SK-N-SH treated with all-trans-retinoic acid at 6 μM for 48 hours (cell line): ENCODE measurements around the gene CHCHD6.

Experiments
- ATAC-seq: fragments of 200-7000 bp; cut with Tn5 transposase; 3 replicates; pipeline ENCODE4 v1.9.1; 2020; ENCODE audit warnings: mild to moderate bottlenecking, moderate library complexity
- ARNTL ChIP-seq: fragments of 450-650 bp; formaldehyde crosslinking; IDR thresholded peaks from 2 replicates; pipeline ENCODE4 v1.5.0; 2020; ENCODE audit warnings: low read depth, mild to moderate bottlenecking, moderate library complexity, borderline replicate concordance
- BACH2 ChIP-seq: fragments of 250-450 bp; sonication (Bioruptor Pico); IDR thresholded peaks from 2 replicates; pipeline ENCODE4 v1.9.0; 2021; ENCODE audit warnings: mild to moderate bottlenecking, borderline replicate concordance
- CSDC2 ChIP-seq: fragments of 250-450 bp; sonication (Bioruptor Pico); IDR thresholded peaks from 2 replicates; pipeline ENCODE4 v1.5.0; 2020; ENCODE audit warnings: mild to moderate bottlenecking, moderate library complexity
- GLIS3 ChIP-seq: fragments of 250-450 bp; sonication (Bioruptor Pico); IDR thresholded peaks from 2 replicates; pipeline ENCODE4 v1.5.0; 2020; ENCODE audit warnings: mild to moderate bottlenecking, moderate library complexity
- ISL1 ChIP-seq: fragments of 250-450 bp; sonication (Bioruptor Pico); IDR thresholded peaks from 2 replicates; pipeline ENCODE4 v2.1.2; 2022; ENCODE audit warnings: mild to moderate bottlenecking, moderate library complexity
- OSR1 ChIP-seq: fragments of 250-450 bp; sonication (Bioruptor Pico); IDR thresholded peaks from 2 replicates; pipeline ENCODE4 v1.8.0; 2022; ENCODE audit warnings: moderate library complexity, mild to moderate bottlenecking, inconsistent platforms
- PPARA ChIP-seq: fragments of 250-450 bp; sonication (Bioruptor Pico); IDR thresholded peaks from 2 replicates; pipeline ENCODE4 v1.5.0; 2020; ENCODE audit warnings: mild to moderate bottlenecking, borderline replicate concordance
- RARB ChIP-seq: fragments of 250-450 bp; sonication (Bioruptor Pico); IDR thresholded peaks from 2 replicates; pipeline ENCODE4 v1.8.0; 2021; ENCODE audit warnings: mild to moderate bottlenecking, moderate library complexity
- SNAI2 ChIP-seq: fragments of 250-450 bp; sonication (Bioruptor Pico); IDR thresholded peaks from 2 replicates; pipeline ENCODE4 v1.5.0; 2020; ENCODE audit warnings: mild to moderate bottlenecking, moderate library complexity
- TCF4 ChIP-seq: fragments of 250-450 bp; sonication (Bioruptor Pico); IDR thresholded peaks from 2 replicates; pipeline ENCODE4 v1.8.0; 2021; ENCODE audit warnings: mild to moderate bottlenecking, moderate library complexity, borderline replicate concordance
- TOX ChIP-seq: fragments of 250-450 bp; sonication (Bioruptor Pico); IDR thresholded peaks from 2 replicates; pipeline ENCODE4 v1.8.0; 2021; ENCODE audit warnings: mild to moderate bottlenecking, moderate library complexity, borderline replicate concordance
- ZFP3 ChIP-seq: fragments of 250-450 bp; sonication (Bioruptor Pico); IDR thresholded peaks from 2 replicates; pipeline ENCODE4 v1.5.0; 2020; ENCODE audit warnings: mild to moderate bottlenecking, moderate library complexity
- ZFP30 ChIP-seq: fragments of 450-650 bp; formaldehyde crosslinking; IDR thresholded peaks from 2 replicates; pipeline ENCODE4 v1.5.0; 2022; ENCODE audit warnings: mild to moderate bottlenecking, moderate library complexity
- ZNF565 ChIP-seq: fragments of 450-650 bp; formaldehyde crosslinking; conservative IDR thresholded peaks from 2 replicates; pipeline ENCODE4 v1.5.0; 2020; ENCODE audit warnings: low read depth, mild to moderate bottlenecking, moderate library complexity
- ZNF70 ChIP-seq: fragments of 450-650 bp; formaldehyde crosslinking; IDR thresholded peaks from 2 replicates; pipeline ENCODE4 v1.5.0; 2020; ENCODE audit warnings: mild to moderate bottlenecking, moderate library complexity
- ZNF8 ChIP-seq: fragments of 450-650 bp; formaldehyde crosslinking; IDR thresholded peaks from 2 replicates; pipeline ENCODE4 v1.5.0; 2020; ENCODE audit warnings: mild to moderate bottlenecking, moderate library complexity
- TF ChIP-seq, protein P1 (sequence below): fragments of 250-450 bp; sonication (Bioruptor Pico); IDR thresholded peaks from 2 replicates; pipeline ENCODE4 v1.8.0; 2021; ENCODE audit warnings: low read depth, mild to moderate bottlenecking, moderate library complexity, borderline replicate concordance
- TF ChIP-seq, protein P2 (sequence below): fragments of 250-450 bp; sonication (Bioruptor Pico); IDR thresholded peaks from 2 replicates; pipeline ENCODE4 v1.8.0; 2020; ENCODE audit warnings: mild to moderate bottlenecking, moderate library complexity, borderline replicate concordance
- TF ChIP-seq, protein P3 (sequence below): fragments of 250-450 bp; sonication (Bioruptor Pico); IDR thresholded peaks from 2 replicates; pipeline ENCODE4 v1.5.1; 2020; ENCODE audit warnings: low read depth, mild to moderate bottlenecking, moderate library complexity
- TF ChIP-seq, protein P4 (sequence below): fragments of 250-450 bp; sonication (Bioruptor Pico); IDR thresholded peaks from 2 replicates; pipeline ENCODE4 v1.5.0; 2020; ENCODE audit warnings: mild to moderate bottlenecking, moderate library complexity
- TF ChIP-seq, protein P5 (sequence below): fragments of 250-450 bp; sonication (Bioruptor Pico); IDR thresholded peaks from 2 replicates; pipeline ENCODE4 v1.5.1; 2021; ENCODE audit warnings: mild to moderate bottlenecking, moderate library complexity

The CHCHD6 gene

DNA sequence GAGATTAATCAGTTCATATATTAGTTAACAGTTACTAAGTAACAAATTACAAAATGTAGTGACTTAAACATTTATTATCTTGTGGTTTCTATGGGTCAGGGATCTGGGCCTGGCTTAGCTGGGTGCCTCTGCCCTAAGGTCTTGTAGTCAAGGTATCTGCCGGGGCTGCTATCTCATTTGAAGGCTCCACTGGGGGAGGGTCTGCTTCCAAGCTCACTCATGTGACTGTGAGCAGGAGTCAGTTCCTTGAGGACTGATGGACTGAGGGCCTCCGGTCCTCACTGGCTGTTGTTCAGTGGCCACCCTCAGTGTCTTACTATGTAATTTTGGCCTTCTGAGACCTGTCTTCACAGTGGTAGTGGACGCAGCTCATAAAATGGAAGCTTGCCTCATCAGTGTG is 143.0 kb downstream of the CHCHD6 start:
- ATAC-seq, result no peak

DNA sequence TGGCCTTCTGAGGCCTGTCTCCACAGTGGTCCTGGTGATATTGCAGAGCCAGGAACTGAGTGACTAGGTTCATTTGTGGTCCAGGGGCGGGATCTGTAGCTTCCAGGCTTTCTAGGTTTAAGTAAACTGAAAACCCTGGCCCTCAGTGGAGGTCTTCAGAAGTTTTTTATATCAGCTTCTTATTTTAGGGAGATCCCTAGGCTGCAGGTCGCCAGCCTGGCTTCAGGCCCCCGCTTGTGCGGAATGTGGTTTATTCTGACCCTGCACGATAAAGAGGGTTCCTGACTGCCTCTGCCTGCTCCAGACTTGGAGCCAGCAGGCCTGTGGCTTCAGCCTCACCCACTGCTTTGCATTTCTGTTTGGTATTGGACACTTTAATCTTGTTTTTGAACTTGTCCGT is 145.0 kb downstream of the CHCHD6 start:
- no peak for ATAC-seq
- TF ChIP-seq SNAI2 (CRISPR knock-in tag), result no peak
- no peak for TF ChIP-seq GLIS3
- no peak for TF ChIP-seq ZNF8 (CRISPR knock-in tag)
- no peak for TF ChIP-seq RARB (CRISPR knock-in tag)
- no peak for TF ChIP-seq CSDC2 (CRISPR knock-in tag)
- TF ChIP-seq, protein P1, sequence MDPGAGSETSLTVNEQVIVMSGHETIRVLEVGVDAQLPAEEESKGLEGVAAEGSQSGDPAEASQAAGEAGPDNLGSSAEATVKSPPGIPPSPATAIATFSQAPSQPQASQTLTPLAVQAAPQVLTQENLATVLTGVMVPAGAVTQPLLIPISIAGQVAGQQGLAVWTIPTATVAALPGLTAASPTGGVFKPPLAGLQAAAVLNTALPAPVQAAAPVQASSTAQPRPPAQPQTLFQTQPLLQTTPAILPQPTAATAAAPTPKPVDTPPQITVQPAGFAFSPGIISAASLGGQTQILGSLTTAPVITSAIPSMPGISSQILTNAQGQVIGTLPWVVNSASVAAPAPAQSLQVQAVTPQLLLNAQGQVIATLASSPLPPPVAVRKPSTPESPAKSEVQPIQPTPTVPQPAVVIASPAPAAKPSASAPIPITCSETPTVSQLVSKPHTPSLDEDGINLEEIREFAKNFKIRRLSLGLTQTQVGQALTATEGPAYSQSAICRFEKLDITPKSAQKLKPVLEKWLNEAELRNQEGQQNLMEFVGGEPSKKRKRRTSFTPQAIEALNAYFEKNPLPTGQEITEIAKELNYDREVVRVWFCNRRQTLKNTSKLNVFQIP (CRISPR knock-in tag), result no peak
- TF ChIP-seq, protein P2, sequence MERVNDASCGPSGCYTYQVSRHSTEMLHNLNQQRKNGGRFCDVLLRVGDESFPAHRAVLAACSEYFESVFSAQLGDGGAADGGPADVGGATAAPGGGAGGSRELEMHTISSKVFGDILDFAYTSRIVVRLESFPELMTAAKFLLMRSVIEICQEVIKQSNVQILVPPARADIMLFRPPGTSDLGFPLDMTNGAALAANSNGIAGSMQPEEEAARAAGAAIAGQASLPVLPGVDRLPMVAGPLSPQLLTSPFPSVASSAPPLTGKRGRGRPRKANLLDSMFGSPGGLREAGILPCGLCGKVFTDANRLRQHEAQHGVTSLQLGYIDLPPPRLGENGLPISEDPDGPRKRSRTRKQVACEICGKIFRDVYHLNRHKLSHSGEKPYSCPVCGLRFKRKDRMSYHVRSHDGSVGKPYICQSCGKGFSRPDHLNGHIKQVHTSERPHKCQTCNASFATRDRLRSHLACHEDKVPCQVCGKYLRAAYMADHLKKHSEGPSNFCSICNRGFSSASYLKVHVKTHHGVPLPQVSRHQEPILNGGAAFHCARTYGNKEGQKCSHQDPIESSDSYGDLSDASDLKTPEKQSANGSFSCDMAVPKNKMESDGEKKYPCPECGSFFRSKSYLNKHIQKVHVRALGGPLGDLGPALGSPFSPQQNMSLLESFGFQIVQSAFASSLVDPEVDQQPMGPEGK (CRISPR knock-in tag), result no peak
- TF ChIP-seq ISL1 (CRISPR knock-in tag), result no peak
- no peak for TF ChIP-seq ZFP30 (CRISPR knock-in tag)
- no peak for TF ChIP-seq BACH2 (CRISPR knock-in tag)
- no peak for TF ChIP-seq ZNF565
- no peak for TF ChIP-seq TOX
- TF ChIP-seq, protein P3, sequence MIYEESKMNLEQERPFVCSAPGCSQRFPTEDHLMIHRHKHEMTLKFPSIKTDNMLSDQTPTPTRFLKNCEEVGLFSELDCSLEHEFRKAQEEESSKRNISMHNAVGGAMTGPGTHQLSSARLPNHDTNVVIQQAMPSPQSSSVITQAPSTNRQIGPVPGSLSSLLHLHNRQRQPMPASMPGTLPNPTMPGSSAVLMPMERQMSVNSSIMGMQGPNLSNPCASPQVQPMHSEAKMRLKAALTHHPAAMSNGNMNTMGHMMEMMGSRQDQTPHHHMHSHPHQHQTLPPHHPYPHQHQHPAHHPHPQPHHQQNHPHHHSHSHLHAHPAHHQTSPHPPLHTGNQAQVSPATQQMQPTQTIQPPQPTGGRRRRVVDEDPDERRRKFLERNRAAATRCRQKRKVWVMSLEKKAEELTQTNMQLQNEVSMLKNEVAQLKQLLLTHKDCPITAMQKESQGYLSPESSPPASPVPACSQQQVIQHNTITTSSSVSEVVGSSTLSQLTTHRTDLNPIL (CRISPR knock-in tag), result no peak
- TF ChIP-seq, protein P4, sequence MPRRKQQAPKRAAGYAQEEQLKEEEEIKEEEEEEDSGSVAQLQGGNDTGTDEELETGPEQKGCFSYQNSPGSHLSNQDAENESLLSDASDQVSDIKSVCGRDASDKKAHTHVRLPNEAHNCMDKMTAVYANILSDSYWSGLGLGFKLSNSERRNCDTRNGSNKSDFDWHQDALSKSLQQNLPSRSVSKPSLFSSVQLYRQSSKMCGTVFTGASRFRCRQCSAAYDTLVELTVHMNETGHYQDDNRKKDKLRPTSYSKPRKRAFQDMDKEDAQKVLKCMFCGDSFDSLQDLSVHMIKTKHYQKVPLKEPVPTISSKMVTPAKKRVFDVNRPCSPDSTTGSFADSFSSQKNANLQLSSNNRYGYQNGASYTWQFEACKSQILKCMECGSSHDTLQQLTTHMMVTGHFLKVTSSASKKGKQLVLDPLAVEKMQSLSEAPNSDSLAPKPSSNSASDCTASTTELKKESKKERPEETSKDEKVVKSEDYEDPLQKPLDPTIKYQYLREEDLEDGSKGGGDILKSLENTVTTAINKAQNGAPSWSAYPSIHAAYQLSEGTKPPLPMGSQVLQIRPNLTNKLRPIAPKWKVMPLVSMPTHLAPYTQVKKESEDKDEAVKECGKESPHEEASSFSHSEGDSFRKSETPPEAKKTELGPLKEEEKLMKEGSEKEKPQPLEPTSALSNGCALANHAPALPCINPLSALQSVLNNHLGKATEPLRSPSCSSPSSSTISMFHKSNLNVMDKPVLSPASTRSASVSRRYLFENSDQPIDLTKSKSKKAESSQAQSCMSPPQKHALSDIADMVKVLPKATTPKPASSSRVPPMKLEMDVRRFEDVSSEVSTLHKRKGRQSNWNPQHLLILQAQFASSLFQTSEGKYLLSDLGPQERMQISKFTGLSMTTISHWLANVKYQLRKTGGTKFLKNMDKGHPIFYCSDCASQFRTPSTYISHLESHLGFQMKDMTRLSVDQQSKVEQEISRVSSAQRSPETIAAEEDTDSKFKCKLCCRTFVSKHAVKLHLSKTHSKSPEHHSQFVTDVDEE (CRISPR knock-in tag), result no peak
- no peak for TF ChIP-seq PPARA (CRISPR knock-in tag)
- TF ChIP-seq ZFP3 (CRISPR knock-in tag), result no peak
- TF ChIP-seq OSR1 (CRISPR knock-in tag), result no peak
- TF ChIP-seq, all 23 proteins: peak for 0

More for the DNA sequence above, 143.0 kb downstream of the CHCHD6 start:
- TF ChIP-seq ARNTL (CRISPR knock-in tag) (no peak), ZNF565 (no peak), TOX (no peak), ZFP3 (CRISPR knock-in tag) (no peak), CSDC2 (CRISPR knock-in tag) (no peak), ZNF8 (CRISPR knock-in tag) (no peak), ZNF70 (no peak), OSR1 (CRISPR knock-in tag) (no peak), TCF4 (CRISPR knock-in tag) (no peak), BACH2 (CRISPR knock-in tag) (no peak), ZFP30 (CRISPR knock-in tag) (no peak)
- TF ChIP-seq, protein P5, sequence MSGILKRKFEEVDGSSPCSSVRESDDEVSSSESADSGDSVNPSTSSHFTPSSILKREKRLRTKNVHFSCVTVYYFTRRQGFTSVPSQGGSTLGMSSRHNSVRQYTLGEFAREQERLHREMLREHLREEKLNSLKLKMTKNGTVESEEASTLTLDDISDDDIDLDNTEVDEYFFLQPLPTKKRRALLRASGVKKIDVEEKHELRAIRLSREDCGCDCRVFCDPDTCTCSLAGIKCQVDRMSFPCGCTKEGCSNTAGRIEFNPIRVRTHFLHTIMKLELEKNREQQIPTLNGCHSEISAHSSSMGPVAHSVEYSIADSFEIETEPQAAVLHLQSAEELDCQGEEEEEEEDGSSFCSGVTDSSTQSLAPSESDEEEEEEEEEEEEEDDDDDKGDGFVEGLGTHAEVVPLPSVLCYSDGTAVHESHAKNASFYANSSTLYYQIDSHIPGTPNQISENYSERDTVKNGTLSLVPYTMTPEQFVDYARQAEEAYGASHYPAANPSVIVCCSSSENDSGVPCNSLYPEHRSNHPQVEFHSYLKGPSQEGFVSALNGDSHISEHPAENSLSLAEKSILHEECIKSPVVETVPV (CRISPR knock-in tag), result no peak

DNA sequence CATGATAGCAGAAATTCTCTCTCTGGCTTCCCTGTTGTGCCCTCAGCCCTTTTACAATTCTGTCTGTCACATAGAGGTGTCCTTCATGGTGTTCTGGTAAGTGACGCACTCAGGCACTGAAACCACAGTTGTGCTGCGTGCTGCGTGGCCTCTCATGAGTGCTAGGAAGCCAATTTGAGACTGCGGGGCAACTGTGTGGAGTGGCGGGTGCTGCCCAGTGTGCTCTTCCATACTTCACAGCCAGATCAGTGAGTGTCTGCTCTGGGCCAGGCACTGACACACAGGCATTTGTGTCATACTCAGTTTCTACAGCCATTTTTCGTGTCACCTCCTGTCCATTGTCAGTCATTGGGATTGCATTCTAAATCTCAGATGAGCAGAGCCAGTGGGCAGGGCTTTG is 145.7 kb downstream of the CHCHD6 start:
- no peak for TF ChIP-seq ZFP30 (CRISPR knock-in tag)
- TF ChIP-seq PPARA (CRISPR knock-in tag), result no peak
- TF ChIP-seq RARB (CRISPR knock-in tag), result no peak
- TF ChIP-seq TCF4 (CRISPR knock-in tag), result no peak
- ATAC-seq, result no peak
